NCI-H748 (cell line): ENCODE data around the gene IL9.

ENCODE experiments used
- DNase-seq: peaks from one replicate; lab custom pipeline; 2025; ENCODE audit not compliant: unreplicated experiment; lab: John Stamatoyannopoulos, UW

Gene IL9

GRCh38 chr5:135895474-135896006 lies at the start of gene IL9:
IL9 (minus strand) TSS chr5:135895841; CDS start chr5:135895816, 25 bp downstream.
- DNase-seq: no peak

GRCh38 chr5:135944967-135945560 lies 49.4 kb upstream of the IL9 start:
- peak; percentile 78 for DNase-seq

GRCh38 chr5:135944564-135944963 lies 48.9 kb upstream of the IL9 start:
- DNase-seq: no peak

DNA sequence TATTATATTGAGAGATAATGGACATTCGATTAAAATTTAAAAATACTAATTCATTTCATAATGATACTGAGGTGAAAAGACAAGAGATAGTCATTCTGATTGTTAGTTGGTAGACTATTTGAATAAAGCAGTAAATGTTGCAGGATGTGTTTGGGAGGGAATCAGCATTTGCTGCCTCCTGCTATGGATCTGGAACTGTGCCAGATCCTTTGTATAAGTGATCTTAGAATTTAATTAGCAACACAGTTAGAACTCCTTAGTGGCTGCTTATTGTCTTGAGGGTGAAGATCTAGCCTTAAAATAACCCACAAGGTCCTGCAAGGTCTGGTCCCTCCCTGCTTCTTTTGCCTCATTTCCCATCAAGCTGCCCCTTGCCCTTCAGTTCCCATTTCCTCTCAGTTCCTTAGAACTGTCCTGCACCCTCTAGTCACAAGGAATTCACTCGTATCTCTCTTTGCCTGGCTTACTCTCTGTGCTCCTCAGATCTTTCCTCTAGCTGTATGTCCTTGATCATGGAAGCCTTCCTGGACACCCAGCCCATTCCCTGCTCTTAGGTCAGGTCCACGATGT lies 46.6 kb upstream of the IL9 start:
- DNase-seq: no peak

DNA sequence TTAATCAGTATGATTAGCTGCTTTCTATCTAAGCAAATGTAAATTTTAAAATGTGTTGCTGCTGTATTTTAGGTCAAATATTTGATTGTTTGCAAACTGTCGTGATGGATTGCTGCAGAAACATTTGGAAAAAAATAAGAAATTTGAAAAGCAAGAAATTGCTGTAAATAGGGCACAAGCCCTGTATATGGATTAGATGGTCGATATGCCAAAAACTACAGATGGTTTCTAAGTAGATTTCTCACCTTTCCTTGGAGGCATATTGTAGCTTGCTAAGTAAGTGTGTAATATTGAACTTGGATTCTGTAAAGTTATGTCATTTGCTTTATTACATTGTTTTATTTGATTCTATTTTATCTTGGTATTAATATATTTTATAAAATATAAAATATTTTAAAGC lies 46.1 kb upstream of the IL9 start:
- no peak for DNase-seq

DNA sequence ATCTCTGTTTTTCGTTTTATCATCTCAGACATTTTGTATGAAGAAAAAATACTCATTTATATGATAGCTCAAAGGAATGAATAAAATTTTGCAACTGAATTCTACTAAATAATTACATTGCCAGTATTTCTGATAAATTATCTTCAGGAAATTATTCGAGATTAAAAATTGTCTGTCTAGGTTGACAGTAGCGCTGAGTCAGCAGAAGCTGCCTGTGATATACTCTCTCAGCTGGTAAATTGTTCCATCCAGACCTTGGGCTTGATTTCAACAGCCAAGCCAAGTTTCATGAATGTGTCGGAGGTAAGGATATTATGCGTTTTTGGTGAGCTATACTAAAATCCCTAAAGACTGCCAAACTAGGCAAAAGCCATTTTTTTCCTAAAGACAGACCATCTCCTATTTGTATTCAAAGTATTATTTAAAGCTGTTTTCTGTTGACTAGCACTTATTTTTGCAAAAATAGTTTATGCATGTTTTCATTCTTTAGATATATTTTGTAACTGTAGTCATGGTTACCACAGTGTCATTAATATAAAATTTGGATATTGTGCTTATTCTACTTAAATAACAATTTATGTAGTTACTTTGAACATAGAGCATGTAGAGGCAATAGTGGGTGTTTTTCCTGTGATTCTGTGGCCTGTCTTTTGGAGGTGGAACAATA lies 41.7 kb upstream of the IL9 start:
- DNase-seq: no peak

- no peak for DNase-seq
Observed at GRCh38 chr5:135934939-135935338, 39.3 kb upstream of the IL9 start.

DNA sequence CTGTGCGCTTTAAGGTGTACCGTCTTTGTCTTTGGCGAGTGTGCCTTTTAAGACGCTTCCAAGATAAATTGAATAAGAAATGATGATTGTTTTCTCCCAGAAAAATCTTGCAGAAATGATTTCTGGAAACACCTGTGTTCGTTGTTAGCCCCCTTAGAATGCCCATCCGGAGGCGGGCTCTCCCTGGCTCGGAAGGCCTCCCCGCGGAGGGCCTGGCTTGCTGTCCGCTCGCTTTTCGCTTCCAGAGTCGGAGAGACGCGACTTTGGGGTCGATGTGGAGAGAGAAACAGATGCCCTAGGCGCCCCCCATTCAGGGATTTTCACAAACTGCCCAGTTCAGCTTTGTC lies 35.3 kb upstream of the IL9 start:
- no peak for DNase-seq

GRCh38 chr5:135930029-135930948 lies 34.6 kb upstream of the IL9 start:
- peak; percentile 69 for DNase-seq

GRCh38 chr5:135921388-135921787 lies 25.7 kb upstream of the IL9 start:
- DNase-seq: no peak

DNA sequence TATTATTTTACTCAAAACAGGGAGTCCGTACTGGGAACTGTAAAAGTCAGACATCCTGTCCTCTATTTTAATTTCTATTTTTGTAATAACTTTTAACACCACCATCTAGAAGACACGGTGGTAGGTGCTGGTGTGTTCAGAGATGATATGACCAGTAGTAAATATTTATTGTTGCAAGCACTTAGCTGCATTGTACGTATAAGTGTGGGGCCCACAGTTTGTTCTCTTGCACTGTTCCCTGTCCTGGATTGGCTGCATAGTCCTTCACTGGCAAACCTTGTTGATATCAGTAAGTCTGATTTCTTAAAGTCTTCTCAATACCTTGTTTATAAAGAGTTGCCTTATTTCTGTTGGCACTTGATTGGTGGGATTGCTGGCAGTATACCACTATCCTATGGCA lies 24.6 kb upstream of the IL9 start:
- no peak for DNase-seq

- DNase-seq: no peak
Observed at GRCh38 chr5:135916638-135917263, 21.1 kb upstream of the IL9 start.

GRCh38 chr5:135915466-135916001 lies 19.9 kb upstream of the IL9 start:
- no peak for DNase-seq

GRCh38 chr5:135913713-135914626 lies 18.3 kb upstream of the IL9 start:
- no peak for DNase-seq

DNA sequence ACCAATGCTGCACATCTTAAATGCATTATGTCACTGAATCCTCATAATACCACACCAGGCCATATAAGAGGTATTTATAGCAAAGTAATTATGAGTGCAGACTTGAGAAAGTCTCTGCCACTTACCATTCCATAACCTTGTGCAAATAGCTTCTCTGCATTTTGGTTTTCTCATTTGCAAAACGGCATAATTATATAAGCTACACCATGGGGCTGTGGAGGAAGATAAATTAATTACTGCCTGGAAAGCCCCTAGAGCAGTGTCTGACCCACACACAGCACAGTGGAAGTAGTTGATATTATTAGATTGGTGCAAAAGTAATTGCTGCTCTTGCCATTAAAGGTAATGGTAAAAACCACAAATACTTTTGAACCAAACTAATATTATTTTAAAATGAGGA lies 9.5 kb upstream of the IL9 start:
- DNase-seq: no peak

- DNase-seq: no peak
Observed at GRCh38 chr5:135901633-135902032, 6.0 kb upstream of the IL9 start.

DNA sequence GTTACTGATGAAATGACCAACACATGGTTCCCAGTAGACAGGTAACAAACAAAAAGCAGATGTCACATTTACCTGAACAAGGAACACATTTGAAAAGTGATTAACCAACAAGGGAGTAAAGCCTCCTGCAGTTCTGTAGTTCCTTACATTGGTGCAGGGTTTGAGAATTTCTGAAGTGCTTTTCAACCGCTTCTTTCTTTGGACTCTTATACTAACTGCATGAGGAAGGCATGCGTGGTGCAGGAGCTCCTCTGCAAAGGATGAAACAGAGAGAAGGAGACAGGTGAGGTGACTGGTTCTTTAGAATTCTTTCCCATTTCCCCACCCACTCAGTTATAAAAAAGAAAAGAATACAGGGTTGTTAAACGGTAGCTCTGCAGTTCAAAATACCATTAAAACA lies 4.6 kb upstream of the IL9 start:
- DNase-seq: no peak

GRCh38 chr5:135898651-135899050 lies 3.0 kb upstream of the IL9 start:
- DNase-seq: no peak

GRCh38 chr5:135894789-135895188 lies 852 bp downstream of the IL9 start:
- no peak for DNase-seq

DNA sequence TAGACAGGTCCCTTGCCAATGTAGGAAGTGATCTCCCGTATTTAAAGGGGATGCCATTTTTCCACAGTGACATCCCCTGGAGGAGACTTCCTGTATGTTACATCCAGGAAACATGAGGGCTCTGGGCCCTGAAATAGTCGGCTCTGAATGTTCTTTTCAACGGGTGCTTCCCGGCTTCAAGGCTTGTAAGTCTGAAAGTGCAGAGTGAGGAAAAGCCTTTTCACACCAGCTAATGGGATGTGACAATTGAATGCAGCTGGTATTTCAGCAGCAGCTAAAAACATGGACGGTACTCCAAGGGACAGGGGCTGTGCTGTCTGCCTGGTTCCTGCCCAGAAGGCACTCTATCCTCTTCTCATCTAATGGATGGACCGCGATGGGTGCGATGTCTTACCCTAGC lies 1.4 kb downstream of the IL9 start:
- DNase-seq: no peak
